Neuron (in vitro differentiated cells): ENCODE results near the gene CBFA2T3.

Source experiments
- H2AFZ ChIP-seq: one replicate; pipeline ENCODE4 v1.6.1; 2013; ENCODE audit warnings: low read depth, mild to moderate bottlenecking, inconsistent platforms, low read length, moderate library complexity
- H3K27me3 ChIP-seq: one replicate; pipeline ENCODE4 v1.6.1; 2013; ENCODE audit warnings: low read length; ENCODE audit not compliant: insufficient read depth
- H3K36me3 ChIP-seq: one replicate; pipeline ENCODE4 v1.6.1; 2013; ENCODE audit warnings: low read length; ENCODE audit not compliant: insufficient read depth
- H3K4me1 ChIP-seq: one replicate; pipeline ENCODE4 v1.6.1; 2013; ENCODE audit warnings: low read length; ENCODE audit not compliant: insufficient read depth
- H3K4me3 ChIP-seq: 2 replicates; pipeline ENCODE4 v1.5.1; 2013; ENCODE audit warnings: mild to moderate bottlenecking, low read length, moderate library complexity
- H3K9me3 ChIP-seq: one replicate; pipeline ENCODE4 v1.6.1; 2013; ENCODE audit warnings: low read length

CBFA2T3 gene

GRCh38 chr16:88945473-88945872 lies 31.5 kb downstream of the CBFA2T3 start:
- Histone ChIP-seq H3K36me3 (no peaks in the 10 kb centered on the region), H3K4me1 (peaks cover 4% of the 10 kb centered on the region), H3K4me3 (no peak overlapping the region), H3K9me3 (no peaks in the 10 kb centered on the region), H2AFZ (no peak overlapping the region), H3K27me3 (peaks cover 52% of the 10 kb centered on the region)

GRCh38 chr16:88943741-88944140 lies 33.3 kb downstream of the CBFA2T3 start:
- H3K27me3 ChIP-seq, result peaks cover 66% of the 10 kb centered on the region
- H2AFZ ChIP-seq, result no peak overlapping the region
- peaks cover 4% of the 10 kb centered on the region for H3K4me1 ChIP-seq
- H3K9me3 ChIP-seq, result no peaks in the 10 kb centered on the region
- no peak overlapping the region for H3K4me3 ChIP-seq
- no peaks in the 10 kb centered on the region for H3K36me3 ChIP-seq

GRCh38 chr16:88943131-88943664 lies 33.8 kb downstream of the CBFA2T3 start:
- Histone ChIP-seq H3K27me3 (peaks cover 66% of the 10 kb centered on the region), H3K9me3 (no peaks in the 10 kb centered on the region), H2AFZ (no peak overlapping the region), H3K4me3 (no peak overlapping the region), H3K4me1 (peaks cover 4% of the 10 kb centered on the region), H3K36me3 (no peaks in the 10 kb centered on the region)

- Histone ChIP-seq H3K9me3 (no peaks in the 10 kb centered on the region), H2AFZ (no peak overlapping the region), H3K27me3 (peaks cover 68% of the 10 kb centered on the region), H3K4me3 (peak overlapping the region; percentile 19), H3K36me3 (no peaks in the 10 kb centered on the region), H3K4me1 (peaks cover 4% of the 10 kb centered on the region)
These were observed 34.8 kb downstream of the CBFA2T3 start for GRCh38 chr16:88941913-88942909.

GRCh38 chr16:88940862-88941817 lies 35.9 kb downstream of the CBFA2T3 start:
- no peaks in the 10 kb centered on the region for H3K9me3 ChIP-seq
- peak overlapping the region; percentile 39 for H3K4me3 ChIP-seq
- H3K36me3 ChIP-seq, result no peaks in the 10 kb centered on the region
- peak overlapping the region; percentile 61 for H2AFZ ChIP-seq
- peaks cover 4% of the 10 kb centered on the region for H3K4me1 ChIP-seq
- peaks cover 76% of the 10 kb centered on the region for H3K27me3 ChIP-seq

GRCh38 chr16:88939972-88940861 lies 36.8 kb downstream of the CBFA2T3 start:
- no peaks in the 10 kb centered on the region for H3K9me3 ChIP-seq
- peaks cover 78% of the 10 kb centered on the region for H3K27me3 ChIP-seq

GRCh38 chr16:88939245-88939971 lies 37.6 kb downstream of the CBFA2T3 start:
- Histone ChIP-seq H2AFZ (no peak overlapping the region), H3K4me3 (no peak overlapping the region), H3K9me3 (no peaks in the 10 kb centered on the region), H3K4me1 (peaks cover 4% of the 10 kb centered on the region), H3K27me3 (peaks cover 80% of the 10 kb centered on the region), H3K36me3 (no peaks in the 10 kb centered on the region)

More at GRCh38 chr16:88939972-88940861, 36.8 kb downstream of the CBFA2T3 start:
- H3K4me3 ChIP-seq, result peak overlapping the region; percentile 39
- no peaks in the 10 kb centered on the region for H3K36me3 ChIP-seq
- peak overlapping the region; percentile 61 for H2AFZ ChIP-seq
- H3K4me1 ChIP-seq, result peaks cover 4% of the 10 kb centered on the region

- no peaks in the 10 kb centered on the region for H3K36me3 ChIP-seq
- no peak overlapping the region for H3K4me3 ChIP-seq
- H3K9me3 ChIP-seq, result no peaks in the 10 kb centered on the region
- peaks cover 4% of the 10 kb centered on the region for H3K4me1 ChIP-seq
- no peak overlapping the region for H2AFZ ChIP-seq
- peaks cover 79% of the 10 kb centered on the region for H3K27me3 ChIP-seq
These were observed 38.2 kb downstream of the CBFA2T3 start for GRCh38 chr16:88938777-88939244.

GRCh38 chr16:88938119-88938776 lies 38.8 kb downstream of the CBFA2T3 start:
- H3K27me3 ChIP-seq, result peaks cover 73% of the 10 kb centered on the region
- H3K4me1 ChIP-seq, result peaks cover 4% of the 10 kb centered on the region
- no peak overlapping the region for H2AFZ ChIP-seq
- H3K9me3 ChIP-seq, result no peaks in the 10 kb centered on the region
- no peak overlapping the region for H3K4me3 ChIP-seq
- H3K36me3 ChIP-seq, result no peaks in the 10 kb centered on the region

- Histone ChIP-seq H3K36me3 (no peaks in the 10 kb centered on the region), H3K27me3 (peaks cover 63% of the 10 kb centered on the region), H3K4me3 (no peak overlapping the region)
These were observed 39.8 kb downstream of the CBFA2T3 start for GRCh38 chr16:88937206-88937621.

GRCh38 chr16:88936556-88937205 lies 40.3 kb downstream of the CBFA2T3 start:
- no peak overlapping the region for H2AFZ ChIP-seq
- no peaks in the 10 kb centered on the region for H3K9me3 ChIP-seq
- no peaks in the 10 kb centered on the region for H3K36me3 ChIP-seq
- no peak overlapping the region for H3K4me3 ChIP-seq
- H3K4me1 ChIP-seq, result no peaks in the 10 kb centered on the region
- H3K27me3 ChIP-seq, result peaks cover 62% of the 10 kb centered on the region

More at GRCh38 chr16:88937206-88937621, 39.8 kb downstream of the CBFA2T3 start:
- Histone ChIP-seq H3K9me3 (no peaks in the 10 kb centered on the region), H3K4me1 (peaks cover 4% of the 10 kb centered on the region), H2AFZ (no peak overlapping the region)
